Measurements from ENCODE around the gene LANCL3.

LANCL3 gene

GRCh38 chrX:37684973-37685372 lies 113.5 kb downstream of the LANCL3 start:
- DNase-seq, result peak in 1 of 2 experiments; percentile 43

- peak; percentile 71 to 90 for DNase-seq
Observed at GRCh38 chrX:37685381-37686359, 114.2 kb downstream of the LANCL3 start, which contains the start of gene XK. Gene XK (plus strand): TSS chrX:37685791. CDS start chrX:37685962, 171 bp downstream.

GRCh38 chrX:37686369-37686995 lies 115.0 kb downstream of the LANCL3 start:
- peak; percentile 64 to 68 for DNase-seq

GRCh38 chrX:37686996-37687395 lies 115.5 kb downstream of the LANCL3 start:
- no peak for DNase-seq

GRCh38 chrX:37690119-37690518 lies 118.7 kb downstream of the LANCL3 start:
- DNase-seq, result no peak

GRCh38 chrX:37692918-37693317 lies 121.5 kb downstream of the LANCL3 start:
- no peak for DNase-seq

GRCh38 chrX:37697169-37697760 lies 125.8 kb downstream of the LANCL3 start:
- DNase-seq, result no peak

GRCh38 chrX:37701588-37701987 lies 130.1 kb downstream of the LANCL3 start:
- no peak for DNase-seq

- DNase-seq, result no peak
Observed at GRCh38 chrX:37711991-37712390, 140.5 kb downstream of the LANCL3 start.

- no peak for DNase-seq
Observed at GRCh38 chrX:37712458-37712857, 141.0 kb downstream of the LANCL3 start.

GRCh38 chrX:37714479-37714878 lies 143.0 kb downstream of the LANCL3 start:
- no peak for DNase-seq

GRCh38 chrX:37716602-37717001 lies 145.1 kb downstream of the LANCL3 start:
- no peak for DNase-seq

- no peak for DNase-seq
Observed at GRCh38 chrX:37717708-37718107, 146.2 kb downstream of the LANCL3 start.

GRCh38 chrX:37722595-37722994 lies 151.1 kb downstream of the LANCL3 start:
- no peak for DNase-seq

GRCh38 chrX:37726346-37726745 lies 154.9 kb downstream of the LANCL3 start:
- DNase-seq, result no peak
